NCI-H1092 treated with DMSO at 0.1 percent for 48 hours (cell line): ENCODE measurements around the gene BIRC3.
"Not testable (repeated sequence)": the region's sequence is repeated elsewhere in the genome, so short reads cannot be mapped to it uniquely, and the experiment has no call there.

ENCODE experiments used
- DNase-seq: peaks from one replicate; lab custom pipeline; 2025; lab: John Stamatoyannopoulos, UW

Gene BIRC3

DNA sequence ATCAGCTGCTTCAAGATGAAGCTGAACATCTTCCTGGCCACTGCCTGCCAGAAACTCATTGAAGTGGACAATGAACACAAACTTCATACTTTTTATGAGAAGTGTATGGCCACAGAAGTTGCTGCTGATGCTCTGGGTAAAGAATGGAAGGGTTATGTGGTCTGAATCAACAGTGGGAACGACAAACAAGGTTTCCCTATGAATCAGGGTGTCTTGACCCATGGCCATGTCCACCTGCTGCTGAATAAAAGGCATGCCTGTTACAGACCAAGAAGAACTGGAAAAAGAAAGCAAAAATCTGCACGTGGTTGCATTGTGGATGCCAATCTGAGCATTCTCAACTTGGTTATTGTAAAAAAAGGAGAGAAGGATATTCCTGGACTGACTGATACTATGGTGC, 22.2 kb upstream of the BIRC3 start:
- no peak for DNase-seq

DNA sequence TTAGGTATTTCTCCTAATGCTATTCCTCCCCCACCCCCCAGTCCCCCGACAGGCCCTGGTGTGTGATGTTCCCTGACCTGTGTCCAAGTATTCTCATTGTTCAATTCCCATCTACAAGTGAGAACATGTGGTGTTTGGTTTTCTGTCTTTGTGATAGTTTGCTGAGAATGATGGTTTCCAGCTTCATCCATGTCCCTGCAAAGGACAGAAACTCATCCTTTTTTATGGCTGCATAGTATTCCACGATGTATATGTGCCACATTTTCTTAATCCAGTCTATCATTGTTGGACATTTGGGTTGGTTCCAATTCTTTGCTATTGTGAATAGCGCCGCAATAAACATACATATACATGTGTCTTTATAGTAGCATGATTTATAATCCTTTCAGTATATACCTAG, 20.5 kb upstream of the BIRC3 start:
- not testable (repeated sequence) for DNase-seq

DNA sequence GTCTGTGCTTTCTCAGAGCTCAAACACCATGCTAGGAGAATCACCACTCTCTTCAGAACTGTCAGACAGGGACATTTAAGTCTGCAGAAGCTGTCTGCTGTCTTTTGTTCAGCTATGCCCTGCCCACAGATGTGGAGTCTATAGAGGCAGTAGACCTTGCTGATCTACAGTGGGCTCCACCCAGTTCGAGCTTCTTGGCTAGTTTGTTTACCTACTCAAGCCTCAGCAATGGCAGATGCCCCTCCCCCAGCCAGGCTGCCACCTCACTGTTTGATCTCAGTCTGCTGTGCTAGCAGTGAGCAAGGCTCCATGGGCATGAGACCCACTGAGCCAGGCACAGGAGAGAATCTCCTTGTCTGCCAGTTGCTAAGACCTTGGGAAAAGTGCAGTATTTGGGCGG, 16.4 kb upstream of the BIRC3 start:
- not testable (repeated sequence) for DNase-seq

DNA sequence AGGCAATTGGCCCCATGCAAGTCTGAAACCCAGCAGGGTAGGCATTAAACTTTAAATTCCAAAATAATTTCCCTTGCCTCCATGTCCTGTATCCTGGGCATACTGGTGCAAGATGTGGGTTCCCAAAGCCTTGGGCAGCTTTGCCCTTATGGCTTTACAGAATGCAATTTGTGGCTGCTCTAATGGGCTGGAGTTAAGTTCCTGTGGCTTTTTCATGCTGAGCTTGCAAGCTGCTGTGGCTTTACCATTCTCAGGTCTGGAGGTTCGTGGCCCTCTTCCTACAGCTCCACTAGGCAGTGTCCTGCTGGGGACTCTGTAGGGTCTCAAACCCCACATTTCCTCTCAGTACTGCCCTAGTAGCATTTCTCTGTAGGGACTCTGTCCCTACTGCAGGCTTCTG, 15.0 kb upstream of the BIRC3 start:
- DNase-seq, result no peak

DNA sequence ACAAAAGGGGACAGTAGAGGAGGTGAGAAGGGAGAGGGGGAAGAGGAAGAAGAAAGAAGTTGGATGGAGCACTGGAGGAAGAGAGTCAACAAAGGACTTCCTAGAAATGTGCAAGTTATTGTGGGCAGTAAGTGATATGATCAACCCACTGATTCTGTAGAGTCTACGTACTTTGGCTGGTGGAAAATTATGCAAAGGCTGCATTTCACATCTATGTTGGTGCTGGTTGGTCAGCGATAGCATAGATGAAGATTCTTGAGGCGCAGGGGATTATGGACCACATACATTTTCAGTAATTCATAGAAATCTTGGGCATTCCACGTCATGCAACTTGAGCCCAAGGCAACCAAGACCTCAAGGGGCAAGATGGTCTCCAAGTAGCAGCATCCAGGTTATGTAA, 12.6 kb upstream of the BIRC3 start:
- no peak for DNase-seq

DNA sequence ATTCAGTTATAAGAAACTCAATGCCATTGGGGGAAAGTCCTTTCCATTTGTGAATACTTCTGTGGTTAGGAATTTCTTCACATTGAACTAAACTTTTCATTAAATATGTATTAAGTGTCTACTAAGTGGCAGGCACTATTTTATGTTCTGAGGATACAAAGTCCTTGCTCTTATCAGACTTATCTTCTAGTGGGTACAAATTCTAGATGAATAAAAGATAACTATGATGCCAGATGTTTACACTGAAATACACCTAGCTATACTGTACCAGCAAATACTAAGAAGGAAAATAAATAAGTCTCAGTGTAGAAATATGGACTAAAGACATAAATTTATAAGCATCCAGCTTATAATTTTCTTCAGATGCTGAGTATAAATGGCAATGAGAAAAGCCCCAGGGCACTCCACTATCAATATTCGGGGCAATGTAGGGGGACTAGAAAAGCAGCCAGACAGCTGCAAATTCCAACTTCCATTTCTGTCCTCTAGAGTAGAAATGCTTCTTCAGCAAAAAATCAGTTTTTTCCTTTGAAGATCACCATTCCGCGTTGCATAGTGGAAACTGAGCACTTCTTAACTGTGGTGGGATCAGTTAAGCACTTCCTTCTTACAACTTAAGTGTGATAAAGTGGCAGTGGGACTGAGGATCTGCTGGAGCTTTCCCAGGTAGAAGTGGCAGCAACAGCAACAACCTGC, 11.8 kb upstream of the BIRC3 start:
- DNase-seq, result no peak

DNA sequence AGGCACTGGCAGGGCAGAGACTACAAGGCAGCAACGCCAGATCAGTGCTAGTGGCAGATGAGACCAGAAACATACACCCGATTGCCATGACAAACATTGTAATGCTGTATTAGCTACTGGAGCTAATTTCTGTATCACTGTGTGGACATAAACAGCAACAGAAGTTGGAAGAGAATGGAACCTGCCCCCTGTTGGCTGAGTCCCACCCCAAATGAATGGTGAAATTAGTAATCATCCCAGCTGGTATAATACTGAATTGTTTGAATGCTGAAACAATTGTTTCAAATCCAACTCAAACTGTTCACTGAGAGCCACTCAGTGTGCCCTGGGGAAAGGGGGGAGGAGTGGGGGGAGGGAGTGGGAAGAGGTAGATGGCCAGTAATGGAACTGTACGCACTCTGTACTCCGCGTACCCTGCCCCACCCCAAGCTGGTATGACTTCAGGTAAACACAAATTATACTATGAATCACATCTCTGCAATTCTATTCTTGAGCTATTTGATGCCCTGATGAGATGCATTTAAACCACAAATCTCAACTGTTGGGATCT, 11.2 kb upstream of the BIRC3 start:
- DNase-seq, result no peak

DNA sequence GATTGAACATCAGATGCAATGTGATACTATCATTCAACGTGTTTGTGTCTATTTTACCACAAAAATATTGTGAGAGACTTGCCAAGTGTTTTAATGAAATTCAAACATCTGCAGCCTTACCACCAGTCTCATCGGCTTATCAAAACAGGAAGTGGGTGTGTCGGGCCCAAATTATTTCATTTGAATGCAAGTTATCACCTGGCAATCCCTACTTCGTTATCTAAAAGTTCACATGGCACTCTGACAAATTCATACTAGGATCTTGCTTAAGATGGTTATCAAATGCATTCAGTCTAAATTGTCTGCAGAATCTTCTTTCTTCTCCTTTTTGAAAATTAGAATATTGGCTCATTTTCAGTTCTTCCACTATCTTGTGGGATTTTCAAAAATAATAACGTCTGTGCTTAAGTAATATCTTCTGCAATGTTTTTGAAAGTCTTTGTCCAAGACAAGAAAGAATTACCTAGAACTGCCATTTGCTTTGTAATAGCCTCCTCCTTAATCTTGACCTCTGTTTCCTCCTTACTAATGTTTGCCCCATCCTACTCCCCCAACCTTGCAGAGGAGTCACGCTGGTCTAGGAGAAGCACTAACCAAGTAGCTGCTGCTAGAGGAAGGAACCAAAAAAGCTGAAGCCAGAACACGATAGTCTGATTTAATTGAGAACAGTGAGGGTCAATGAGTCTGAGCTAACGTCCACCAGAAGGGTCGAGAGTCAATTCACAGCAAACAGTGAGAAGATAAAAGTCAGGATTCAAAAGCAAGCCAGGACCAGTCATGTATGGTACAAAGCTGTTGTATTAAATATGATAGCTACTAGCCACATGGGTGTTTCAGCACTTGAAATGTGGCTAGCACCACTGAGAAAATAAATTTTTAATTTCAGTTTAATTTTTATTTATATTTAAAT, 10.2 kb upstream of the BIRC3 start:
- DNase-seq, result no peak

DNA sequence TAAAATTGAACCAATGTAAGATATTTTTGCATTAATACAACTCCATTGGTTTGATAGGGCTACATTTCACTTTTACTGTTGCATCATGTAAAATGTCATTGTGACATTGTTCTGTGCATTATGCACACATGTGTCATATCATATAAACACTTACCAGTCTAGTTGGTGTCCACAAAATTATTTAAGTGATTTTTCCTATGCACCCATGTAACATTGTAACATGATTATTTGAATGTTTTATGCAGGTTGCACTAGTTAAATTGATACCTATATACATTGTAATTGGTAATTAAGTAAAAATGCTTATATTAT, 9.6 kb upstream of the BIRC3 start:
- no peak for DNase-seq

DNA sequence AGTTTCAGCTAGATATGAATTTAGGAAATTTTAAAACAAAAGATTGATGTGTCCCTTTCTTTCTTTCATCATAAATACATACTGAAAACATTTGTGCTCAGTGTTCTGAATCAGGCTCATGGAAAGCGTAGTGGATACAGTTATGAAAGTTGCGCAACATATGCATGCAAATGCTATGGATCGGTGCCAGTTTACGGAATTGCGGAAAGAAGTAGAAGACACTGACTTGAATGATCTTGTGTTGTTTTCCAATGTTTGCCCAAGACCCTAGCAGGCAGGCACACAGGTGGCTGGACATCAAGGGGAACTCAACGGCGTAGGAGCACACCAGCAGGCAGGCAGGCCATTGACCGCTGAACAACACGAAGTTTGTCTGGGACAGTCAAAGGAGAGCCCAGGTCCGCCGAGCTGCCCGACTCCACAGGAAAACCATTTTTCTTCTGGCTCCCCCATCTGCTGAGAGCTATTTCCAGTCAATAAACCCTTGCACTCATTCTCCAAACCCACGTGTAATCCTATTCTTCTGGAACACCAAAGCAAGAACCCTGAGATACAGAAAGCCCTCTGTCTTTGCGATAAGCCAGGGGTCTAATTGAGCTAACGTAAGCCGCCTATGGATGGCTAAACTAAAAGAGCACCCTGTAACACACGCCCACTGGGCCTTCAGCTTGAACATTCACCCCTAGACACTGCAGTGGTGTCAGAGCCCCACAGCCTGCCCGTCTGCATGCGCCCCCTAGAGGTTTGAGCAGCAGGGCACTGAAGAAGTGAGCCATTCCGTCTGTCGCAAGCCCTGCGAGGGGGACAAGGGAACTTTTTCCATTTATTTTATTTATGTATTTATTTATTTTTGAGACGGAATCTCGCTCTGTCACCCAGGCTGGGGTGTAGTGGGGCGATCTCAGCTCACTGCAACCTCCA, 7.4 kb upstream of the BIRC3 start:
- no peak for DNase-seq

DNA sequence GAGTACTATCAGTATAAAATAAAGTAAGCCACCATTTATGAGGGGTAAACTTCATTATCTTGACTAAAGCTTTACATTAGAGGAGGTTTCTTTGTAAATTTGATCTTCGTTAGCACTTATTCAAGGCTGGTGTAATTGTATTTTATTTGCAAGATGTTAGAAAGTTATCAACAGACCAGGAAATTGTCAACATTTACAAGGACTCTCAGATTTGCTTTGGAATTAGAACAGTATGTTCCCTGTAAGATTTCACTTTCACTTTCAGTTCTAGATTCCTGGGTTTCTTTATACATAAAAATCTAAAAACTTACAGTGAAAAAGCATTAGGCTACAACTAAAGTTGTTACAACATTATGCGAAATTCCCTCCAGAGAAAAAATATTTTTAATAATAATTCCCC, 4.6 kb upstream of the BIRC3 start:
- no peak for DNase-seq

DNA sequence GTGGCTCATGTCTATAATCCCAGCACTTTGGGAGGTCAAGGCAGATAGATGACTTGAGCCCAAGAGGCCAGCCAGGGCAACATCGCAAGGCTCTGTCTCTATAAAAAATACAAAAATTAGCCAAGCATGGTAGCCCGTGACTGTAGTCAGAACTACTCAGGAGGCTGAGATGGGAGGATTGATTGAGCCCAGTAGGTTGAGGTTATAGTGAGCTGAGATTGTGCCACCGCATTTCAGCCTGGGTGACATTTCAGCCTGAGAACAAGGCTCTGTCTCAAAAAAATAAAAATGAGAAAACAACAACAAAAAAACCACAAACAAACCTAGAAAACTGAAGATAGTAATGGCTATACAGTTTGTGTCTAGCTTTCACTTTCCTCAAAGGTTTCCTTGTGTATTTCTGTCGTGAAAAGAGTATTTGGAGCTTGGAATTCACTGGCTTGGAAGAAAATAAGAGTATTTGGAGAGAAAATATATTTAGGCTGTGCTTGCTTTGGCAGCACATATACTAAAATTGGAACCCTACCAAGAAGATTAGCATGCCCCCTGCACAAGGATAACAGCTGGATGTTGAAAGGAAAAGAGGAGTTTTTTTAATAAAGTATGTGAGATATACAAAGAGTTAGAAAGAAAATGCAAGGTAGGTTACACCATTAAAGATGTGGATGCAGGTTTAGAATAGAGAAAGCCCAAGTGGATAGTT, 3.9 kb upstream of the BIRC3 start:
- DNase-seq, result no peak

DNA sequence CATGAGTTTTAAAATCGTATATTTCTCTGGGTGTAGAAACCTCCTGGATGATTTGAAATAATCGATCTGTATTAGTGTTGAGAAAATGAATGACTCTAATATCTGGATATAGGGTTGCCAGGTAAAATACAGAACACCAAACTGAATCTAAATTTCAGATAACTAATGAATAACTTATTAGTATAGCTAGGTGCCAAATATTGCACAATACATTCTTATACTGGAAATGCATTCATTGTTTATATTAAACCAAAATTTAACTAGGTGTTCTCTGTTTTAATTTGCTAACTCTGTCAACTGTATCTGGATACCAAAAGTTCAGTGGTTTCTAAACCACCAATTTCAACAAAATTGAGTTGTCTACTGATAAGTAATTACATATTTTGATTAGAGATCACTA, 2.5 kb upstream of the BIRC3 start:
- DNase-seq, result no peak

DNA sequence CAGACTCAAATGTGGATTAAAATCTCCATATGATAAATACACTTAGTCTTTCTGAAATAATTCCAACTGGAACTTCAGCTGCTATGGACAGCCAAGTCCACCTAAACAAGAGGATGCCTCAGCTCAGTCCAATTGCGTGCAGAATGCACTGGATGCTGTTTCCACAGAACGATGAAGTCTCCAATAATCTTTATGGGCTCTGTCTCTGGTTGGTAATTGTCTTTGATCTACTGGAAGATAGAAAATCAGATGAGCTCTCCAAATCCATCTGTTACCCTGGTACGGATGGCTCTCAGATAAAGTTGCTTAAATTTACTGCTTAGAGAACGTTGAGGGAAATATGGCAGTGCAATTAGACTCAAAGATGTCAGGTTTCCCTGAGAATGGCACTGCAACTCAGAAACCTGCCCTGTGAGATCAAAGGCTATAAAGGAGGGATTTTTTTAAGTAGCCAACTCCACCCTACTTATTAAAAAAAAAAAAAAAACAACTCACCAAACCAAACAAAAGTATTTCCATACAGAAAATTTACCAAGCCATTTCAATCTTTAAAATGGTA, 859 bp upstream of the BIRC3 start:
- no peak for DNase-seq

DNA sequence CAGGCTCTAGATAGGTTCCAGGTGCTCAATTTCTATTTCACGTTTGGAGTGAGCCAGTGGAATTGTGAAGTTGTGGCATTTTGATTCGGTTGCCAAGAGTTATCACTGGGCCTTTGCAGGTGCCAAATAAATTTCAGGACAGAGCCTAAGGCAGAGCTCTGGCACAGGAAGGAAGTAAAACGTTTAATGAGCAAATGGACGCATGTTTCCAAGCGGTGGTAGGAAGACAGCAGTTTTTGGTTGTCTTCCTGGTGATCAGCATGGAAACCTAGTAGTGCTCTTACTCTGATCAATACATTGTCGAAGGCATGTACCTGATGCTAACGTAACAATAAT, 452 bp downstream of the BIRC3 start:
- DNase-seq, result no peak

DNA sequence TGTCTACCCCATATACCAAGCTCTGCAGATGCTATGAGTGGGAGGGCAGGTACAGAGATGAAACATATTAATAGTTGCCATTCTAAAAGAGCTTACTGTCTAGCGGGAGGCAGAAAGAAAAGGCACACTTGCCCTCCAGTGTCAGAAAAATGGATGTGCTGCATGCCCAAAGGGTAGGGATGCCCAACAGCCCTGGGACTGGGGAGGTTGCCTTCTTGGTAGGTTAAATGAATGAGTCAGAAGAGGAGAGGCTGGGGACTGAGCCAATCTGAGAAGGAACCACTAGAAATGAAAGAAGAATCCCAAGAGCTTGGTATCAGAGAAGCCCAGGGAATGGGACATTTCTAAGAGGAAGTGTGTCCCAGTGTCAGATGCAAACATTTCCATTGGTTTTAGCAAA, 1.2 kb downstream of the BIRC3 start:
- no peak for DNase-seq

DNA sequence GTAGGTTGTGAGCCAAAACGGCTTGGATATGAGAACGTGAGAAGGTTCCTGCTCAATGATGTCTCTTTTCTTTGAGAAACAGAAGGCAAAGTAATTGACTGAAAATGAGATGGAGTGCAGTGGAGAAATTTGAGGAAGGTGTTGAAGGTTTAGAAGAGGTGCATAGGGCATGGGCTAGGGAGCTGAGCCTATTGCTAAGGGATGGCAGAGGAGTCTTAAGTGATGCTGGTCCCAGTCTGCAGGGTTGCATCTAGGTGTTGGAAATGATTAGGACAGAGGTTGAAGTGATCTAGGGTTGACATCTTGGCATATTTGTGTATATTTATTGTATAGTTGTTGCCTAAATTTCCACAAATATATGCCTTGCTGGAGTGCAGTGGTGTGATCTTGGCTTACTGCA, 2.3 kb downstream of the BIRC3 start:
- no peak for DNase-seq

DNA sequence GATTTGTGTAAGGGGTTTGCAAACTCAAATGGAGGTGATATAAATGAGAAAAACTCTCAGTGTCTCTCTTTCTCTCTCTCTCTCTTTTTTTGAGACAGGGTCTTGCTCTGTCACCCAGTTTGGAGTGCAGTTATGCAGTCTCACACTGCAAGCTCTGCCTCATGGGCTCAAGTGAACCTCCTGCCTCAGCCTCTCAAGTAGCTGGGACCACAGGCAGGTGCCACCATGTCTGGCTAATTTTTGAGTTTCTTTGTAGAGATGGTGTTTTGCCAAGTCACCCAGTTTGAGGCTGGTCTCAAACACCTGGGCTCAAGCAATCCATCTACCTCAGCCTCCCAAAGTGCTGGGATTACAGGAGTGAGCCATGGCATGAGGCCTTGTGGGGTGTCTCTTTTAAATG, 2.9 kb downstream of the BIRC3 start:
- DNase-seq, result no peak

DNA sequence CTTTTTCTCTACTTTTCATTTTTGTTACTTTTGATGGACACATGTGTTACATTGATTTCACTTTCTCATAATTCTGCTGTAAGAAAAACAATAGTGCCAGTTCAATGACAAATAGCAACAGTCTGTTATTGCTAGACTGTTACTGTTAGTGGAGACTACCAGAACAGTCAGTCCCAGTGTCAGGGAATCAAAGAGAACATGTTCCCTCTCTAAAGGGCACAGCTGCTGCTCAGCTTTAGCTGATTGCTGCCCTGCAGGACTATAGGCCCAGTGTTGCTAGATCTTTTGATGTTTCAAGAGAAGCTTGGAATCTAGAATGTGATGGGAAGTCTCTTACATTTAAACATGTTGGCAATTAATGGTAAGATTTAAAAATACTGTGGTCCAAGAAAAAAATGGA, 3.4 kb downstream of the BIRC3 start:
- DNase-seq, result no peak

DNA sequence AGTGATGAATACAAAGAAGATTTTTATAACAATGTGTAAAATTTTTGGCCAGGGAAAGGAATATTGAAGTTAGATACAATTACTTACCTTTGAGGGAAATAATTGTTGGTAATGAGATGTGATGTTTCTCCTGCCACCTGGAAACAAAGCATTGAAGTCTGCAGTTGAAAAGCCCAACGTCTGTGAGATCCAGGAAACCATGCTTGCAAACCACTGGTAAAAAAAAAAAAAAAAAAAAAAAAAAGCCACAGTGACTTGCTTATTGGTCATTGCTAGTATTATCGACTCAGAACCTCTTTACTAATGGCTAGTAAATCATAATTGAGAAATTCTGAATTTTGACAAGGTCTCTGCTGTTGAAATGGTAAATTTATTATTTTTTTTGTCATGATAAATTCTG, 5.3 kb downstream of the BIRC3 start:
- no peak for DNase-seq

DNA sequence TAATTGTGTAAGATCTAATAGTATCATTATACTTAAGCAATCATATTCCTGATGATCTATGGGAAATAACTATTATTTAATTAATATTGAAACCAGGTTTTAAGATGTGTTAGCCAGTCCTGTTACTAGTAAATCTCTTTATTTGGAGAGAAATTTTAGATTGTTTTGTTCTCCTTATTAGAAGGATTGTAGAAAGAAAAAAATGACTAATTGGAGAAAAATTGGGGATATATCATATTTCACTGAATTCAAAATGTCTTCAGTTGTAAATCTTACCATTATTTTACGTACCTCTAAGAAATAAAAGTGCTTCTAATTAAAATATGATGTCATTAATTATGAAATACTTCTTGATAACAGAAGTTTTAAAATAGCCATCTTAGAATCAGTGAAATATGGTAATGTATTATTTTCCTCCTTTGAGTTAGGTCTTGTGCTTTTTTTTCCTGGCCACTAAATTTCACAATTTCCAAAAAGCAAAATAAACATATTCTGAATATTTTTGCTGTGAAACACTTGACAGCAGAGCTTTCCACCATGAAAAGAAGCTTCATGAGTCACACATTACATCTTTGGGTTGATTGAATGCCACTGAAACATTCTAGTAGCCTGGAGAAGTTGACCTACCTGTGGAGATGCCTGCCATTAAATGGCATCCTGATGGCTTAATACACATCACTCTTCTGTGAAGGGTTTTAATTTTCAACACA, 6.4 kb downstream of the BIRC3 start:
- DNase-seq, result no peak
